GM18502 (cell line): ENCODE results near the gene IGFL3.
"Not testable (repeated sequence)": the region's sequence is repeated elsewhere in the genome, so short reads cannot be mapped to it uniquely, and the experiment has no call there.

Source experiments
- ATAC-seq: cut with Tn5 transposase; IDR thresholded peaks from one replicate; pipeline ENCODE4 v1.9.1; 2021; ENCODE audit warnings: mild to moderate bottlenecking; ENCODE audit not compliant: unreplicated experiment, poor library complexity

Gene IGFL3

GRCh38 chr19:46126086-46126580 lies 1.6 kb upstream of the IGFL3 start:
- no peak for ATAC-seq

GRCh38 chr19:46125447-46125846 lies 959 bp upstream of the IGFL3 start:
- no peak for ATAC-seq

- no peak for ATAC-seq
Observed at GRCh38 chr19:46118136-46118535, 6.4 kb downstream of the IGFL3 start.

- ATAC-seq = no peak
Observed at GRCh38 chr19:46116121-46116520, 8.4 kb downstream of the IGFL3 start.

- peak; percentile 54 for ATAC-seq
Observed at GRCh38 chr19:46115396-46116106, 8.9 kb downstream of the IGFL3 start.

- ATAC-seq = no peak
Observed at GRCh38 chr19:46113726-46114125, 10.8 kb downstream of the IGFL3 start.

- no peak for ATAC-seq
Observed at GRCh38 chr19:46112527-46112926, 12.0 kb downstream of the IGFL3 start.

- no peak for ATAC-seq
Observed at GRCh38 chr19:46111376-46111775, 13.1 kb downstream of the IGFL3 start.

- ATAC-seq = no peak
Observed at GRCh38 chr19:46109876-46110275, 14.6 kb downstream of the IGFL3 start.

- ATAC-seq = no peak
Observed at GRCh38 chr19:46107371-46107770, 17.1 kb downstream of the IGFL3 start.

GRCh38 chr19:46102333-46102732 lies 22.2 kb downstream of the IGFL3 start:
- not testable (repeated sequence) for ATAC-seq

- no peak for ATAC-seq
Observed at GRCh38 chr19:46101293-46101692, 23.2 kb downstream of the IGFL3 start.

GRCh38 chr19:46100344-46100743 lies 24.1 kb downstream of the IGFL3 start:
- ATAC-seq = no peak

- ATAC-seq = no peak
Observed at GRCh38 chr19:46090444-46090843, 34.0 kb downstream of the IGFL3 start.

- ATAC-seq = no peak
Observed at GRCh38 chr19:46089432-46089831, 35.1 kb downstream of the IGFL3 start.

- no peak for ATAC-seq
Observed at GRCh38 chr19:46088101-46088500, 36.4 kb downstream of the IGFL3 start.

GRCh38 chr19:46085888-46086287 lies 38.6 kb downstream of the IGFL3 start:
- ATAC-seq = no peak

GRCh38 chr19:46082728-46083050 lies 41.8 kb downstream of the IGFL3 start:
- ATAC-seq = no peak

- ATAC-seq = no peak
Observed at GRCh38 chr19:46081928-46082727, 42.4 kb downstream of the IGFL3 start.

GRCh38 chr19:46080561-46080960 lies 43.9 kb downstream of the IGFL3 start:
- no peak for ATAC-seq

- no peak for ATAC-seq
Observed at GRCh38 chr19:46079576-46079975, 44.9 kb downstream of the IGFL3 start.
